ENCODE data around the gene GAPT.

DNA sequence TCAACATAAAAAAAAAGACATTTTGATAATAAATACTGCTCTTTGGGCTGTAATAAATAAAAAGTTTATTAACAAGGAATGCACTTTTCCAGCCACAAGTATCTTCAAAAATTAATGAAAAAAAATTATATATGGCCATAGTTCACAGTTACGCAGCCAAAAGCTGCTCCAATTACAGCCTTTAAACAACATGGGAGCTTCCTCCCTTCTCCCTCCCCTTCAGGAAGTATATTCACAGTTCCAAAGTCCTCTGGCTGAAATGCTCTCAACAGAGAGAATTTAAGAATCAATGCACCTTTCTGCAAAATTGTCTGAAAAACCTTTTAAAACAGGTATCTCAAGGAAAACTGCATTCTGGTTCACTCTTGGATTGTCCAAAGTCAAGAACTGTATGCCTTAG lies 37.2 kb upstream of the GAPT start:
- TF ChIP-seq, protein P1, sequence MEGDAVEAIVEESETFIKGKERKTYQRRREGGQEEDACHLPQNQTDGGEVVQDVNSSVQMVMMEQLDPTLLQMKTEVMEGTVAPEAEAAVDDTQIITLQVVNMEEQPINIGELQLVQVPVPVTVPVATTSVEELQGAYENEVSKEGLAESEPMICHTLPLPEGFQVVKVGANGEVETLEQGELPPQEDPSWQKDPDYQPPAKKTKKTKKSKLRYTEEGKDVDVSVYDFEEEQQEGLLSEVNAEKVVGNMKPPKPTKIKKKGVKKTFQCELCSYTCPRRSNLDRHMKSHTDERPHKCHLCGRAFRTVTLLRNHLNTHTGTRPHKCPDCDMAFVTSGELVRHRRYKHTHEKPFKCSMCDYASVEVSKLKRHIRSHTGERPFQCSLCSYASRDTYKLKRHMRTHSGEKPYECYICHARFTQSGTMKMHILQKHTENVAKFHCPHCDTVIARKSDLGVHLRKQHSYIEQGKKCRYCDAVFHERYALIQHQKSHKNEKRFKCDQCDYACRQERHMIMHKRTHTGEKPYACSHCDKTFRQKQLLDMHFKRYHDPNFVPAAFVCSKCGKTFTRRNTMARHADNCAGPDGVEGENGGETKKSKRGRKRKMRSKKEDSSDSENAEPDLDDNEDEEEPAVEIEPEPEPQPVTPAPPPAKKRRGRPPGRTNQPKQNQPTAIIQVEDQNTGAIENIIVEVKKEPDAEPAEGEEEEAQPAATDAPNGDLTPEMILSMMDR (optimal IDR thresholded peaks at IDR 0.05 in 1 of 3, IDR thresholded peaks at IDR 0.05 in 1 of 3, conservative IDR thresholded peaks at IDR 0.05 in 1 of 3; ENCODE audit: extremely low read depth in 1 of 3, insufficient read depth in 2 of 3, low read length in 3 of 3), result no peak
- TF ChIP-seq EZH2 (IDR thresholded peaks at IDR 0.05; ENCODE audit: low read length), result no peak

Measured in keratinocyte (primary cell).